ENCODE data around the gene DPP9.
A peak's percentile ranks its signal among the peaks of the same experiment; 100 is the strongest.
"Not testable (repeated sequence)": the region's sequence is repeated elsewhere in the genome, so short reads cannot be mapped to it uniquely, and the experiment has no call there.

Gene DPP9

DNA sequence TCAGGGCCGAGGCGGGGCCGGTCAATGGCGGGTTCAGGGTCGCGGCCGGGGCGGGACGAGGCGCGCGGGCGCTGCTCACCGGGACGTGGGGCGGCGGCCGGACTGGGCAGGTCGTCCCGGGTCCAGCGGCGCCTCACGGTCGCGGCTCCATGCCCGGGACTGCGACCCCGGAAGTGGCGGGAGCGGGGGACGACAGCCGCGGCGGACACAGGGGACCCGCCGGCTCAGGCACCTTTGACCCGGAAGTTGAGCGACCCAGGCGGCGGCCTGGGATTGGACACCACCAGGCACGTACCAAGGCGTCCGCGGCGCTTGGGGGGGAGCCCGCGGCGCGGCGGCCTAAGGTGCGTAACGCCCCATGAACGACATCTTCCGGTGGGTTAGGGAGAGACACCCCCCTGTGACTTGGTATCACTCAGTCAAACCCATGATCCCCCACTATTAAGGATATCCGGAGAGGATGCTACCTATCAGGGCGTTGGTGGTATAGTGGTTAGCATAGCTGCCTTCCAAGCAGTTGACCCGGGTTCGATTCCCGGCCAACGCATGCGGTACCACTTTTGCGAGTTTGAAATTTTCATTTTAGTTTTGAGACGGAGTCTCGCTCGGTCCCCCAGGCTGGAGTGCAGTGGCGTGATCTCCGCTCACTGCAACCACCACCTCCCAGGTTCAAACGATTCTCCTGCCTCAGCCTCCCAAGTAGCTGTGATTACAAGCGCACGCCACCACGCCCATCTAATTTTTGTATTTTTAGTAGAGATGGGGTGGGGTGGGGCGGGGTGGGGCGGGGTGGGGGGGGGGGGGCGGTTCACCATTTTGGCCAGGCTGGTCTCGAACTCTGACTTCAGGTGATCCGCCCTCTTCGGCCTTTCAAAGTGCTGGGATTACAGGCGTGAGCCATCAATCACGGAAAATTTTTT, at the start of gene DPP9:
DPP9 (minus strand) TSS at position 248 of the 920 bp plus-strand sequence. CDS start 3,936 bp downstream, outside the sequence.
- peak; percentile 90 to 100 (median 96) for DNase-seq
- intact Hi-C loops (cut with DNase I): loop anchor here (2.0 kb wide), 1 partner anchor 67 kb away; the partner anchor contains the start of gene FEM1A

DNA sequence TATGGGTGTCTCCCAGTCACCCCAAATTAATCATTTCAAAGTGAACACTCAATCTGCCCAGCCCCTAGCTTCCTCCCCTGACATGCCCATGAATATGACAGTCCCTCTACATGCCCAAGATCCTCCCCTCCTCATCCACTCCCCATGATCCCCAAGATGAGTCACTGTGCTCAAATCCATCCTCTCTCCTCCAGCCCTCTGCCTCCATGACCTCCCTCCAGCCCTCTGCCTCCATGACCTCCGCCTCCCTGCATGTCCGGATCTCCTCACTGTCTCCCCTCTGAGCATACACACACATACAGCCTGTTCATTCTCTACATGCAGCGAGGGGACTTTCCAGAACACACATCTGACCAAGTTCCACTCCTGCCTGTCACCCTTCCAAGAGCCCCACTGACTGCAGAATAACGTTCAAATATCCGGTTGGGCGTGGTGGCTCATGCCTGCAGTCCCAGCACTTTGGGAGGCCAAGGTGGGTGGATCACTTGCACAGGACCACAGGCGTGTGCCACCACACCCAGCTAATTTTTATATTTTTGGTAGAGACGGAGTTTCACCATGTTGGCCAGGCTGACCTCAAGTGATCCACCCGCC, 49.5 kb upstream of the DPP9 start:
- intact Hi-C loops (cut with DNase I): no loop called here
- no peak for DNase-seq

DNA sequence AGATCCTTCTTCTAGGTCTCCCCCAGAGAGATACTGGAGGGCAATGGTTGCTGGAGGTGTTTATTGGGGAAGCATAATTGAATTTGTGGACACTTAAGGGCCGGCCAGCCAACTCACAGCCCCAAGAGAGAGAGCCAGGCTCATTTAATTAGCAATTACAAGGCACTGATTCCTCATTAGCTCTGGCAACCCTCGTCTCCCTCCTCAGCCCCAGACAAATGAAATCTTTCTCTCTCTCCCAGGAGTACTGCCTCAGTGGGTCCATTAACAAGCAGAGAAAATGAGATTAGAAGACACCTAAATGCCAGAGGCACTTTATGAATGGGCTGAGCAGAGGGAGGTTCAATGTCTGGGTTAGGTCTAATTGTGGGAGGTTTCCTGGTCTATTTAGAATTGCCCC, 48.9 kb upstream of the DPP9 start:
- no peak for DNase-seq
- intact Hi-C loops (cut with DNase I): no loop called here

- peak; percentile 67 to 96 (median 86) for DNase-seq
- intact Hi-C loops (cut with DNase I): no loop called here
Observed at GRCh38 chr19:4768934-4769777, 45.5 kb upstream of the DPP9 start.

GRCh38 chr19:4764393-4764660, 40.7 kb upstream of the DPP9 start:
- intact Hi-C loops (cut with DNase I): no loop called here

GRCh38 chr19:4763021-4763420, 39.4 kb upstream of the DPP9 start:
- no peak for DNase-seq
- intact Hi-C loops (cut with DNase I): no loop called here

More at GRCh38 chr19:4764393-4764660, 40.7 kb upstream of the DPP9 start:
- DNase-seq: no peak

DNA sequence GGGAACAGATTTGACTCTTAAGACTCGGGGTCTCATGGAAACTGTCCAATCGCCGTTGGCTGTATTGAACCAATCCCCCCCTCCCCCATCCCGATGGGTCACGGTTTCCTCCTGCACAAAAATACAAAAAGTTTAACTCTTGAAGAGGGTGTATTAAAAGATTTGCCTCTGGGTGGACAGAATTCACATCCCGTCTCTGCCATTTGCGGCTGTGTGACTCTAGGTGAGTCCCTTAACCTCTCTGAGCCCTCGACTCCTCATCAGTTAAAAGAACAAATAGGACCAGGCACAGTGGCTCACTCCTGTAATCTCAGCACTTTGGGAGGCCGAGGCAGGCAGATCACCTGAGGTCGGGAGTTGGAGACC, 36.6 kb upstream of the DPP9 start:
- intact Hi-C loops (cut with DNase I): no loop called here
- DNase-seq: no peak

DNA sequence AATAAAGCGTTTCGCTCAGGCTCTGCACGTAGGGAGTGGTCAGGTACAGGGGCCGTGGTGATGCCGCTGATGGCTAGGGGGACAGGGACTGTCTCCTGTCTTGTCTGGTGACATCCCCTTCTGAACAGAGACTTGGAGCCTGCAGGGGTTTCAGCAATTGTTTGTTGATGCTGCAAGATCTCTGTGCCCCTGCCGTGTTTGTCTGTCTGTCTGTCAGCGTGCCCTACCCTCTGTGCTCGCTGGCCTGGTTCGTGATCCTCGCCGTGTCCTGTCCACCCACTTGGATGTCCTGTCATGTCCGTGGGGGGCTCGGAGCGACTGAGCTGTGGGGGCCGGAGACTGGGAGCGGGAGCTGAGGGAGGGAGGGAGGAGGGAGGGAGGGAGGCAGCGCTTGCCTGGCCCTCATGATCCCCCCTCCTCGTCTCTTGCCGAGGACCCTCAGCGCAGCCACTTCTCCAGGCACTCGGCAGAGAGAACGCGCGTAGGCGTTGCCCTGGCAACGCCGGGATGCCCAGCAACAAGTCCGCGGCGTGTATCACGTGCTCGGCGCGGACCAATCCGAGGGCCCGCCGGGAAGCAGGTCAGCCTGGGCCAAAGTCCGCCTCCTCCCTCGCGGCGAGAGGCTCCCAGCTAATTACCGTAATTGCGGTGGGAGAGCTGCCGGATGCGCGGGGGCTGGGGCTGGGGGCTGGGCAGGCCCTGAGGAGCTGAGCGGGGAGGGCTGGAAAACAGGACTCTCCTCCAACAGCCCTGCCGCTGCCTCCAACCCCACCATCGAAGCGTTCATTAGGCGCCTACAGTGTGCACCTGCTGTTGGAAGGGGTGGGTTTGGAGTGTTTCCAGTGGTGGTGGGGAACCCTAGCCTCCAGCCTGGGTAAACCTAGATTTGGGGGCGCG, 36.0 kb upstream of the DPP9 start:
- intact Hi-C loops (cut with DNase I): no loop called here
- DNase-seq: peak; percentile 86 to 96 (median 92)

GRCh38 chr19:4758659-4759058, 35.0 kb upstream of the DPP9 start:
- intact Hi-C loops (cut with DNase I): no loop called here
- no peak for DNase-seq

GRCh38 chr19:4758082-4758481, 34.4 kb upstream of the DPP9 start:
- DNase-seq: no peak
- intact Hi-C loops (cut with DNase I): no loop called here

DNA sequence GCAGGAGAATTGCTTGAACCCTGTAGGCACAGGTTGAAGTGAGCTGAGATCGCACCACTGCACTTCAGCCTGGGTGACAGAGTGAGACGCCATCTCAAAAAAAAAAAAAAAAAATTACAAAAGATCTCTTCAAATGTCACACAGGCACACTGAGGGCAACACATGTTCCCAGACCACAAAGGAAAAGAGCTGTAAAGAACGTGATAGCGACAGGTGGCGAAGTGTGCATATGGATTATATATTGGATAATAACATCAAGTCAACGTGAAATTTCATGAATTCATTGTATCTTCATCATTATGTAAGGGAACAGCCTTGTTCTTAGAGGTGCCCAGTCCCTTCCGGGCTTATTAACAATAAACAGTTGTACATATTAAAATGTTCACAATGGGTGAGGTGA, 31.8 kb upstream of the DPP9 start:
- intact Hi-C loops (cut with DNase I): no loop called here
- DNase-seq: no peak

- intact Hi-C loops (cut with DNase I): no loop called here
- DNase-seq: no peak
Observed at GRCh38 chr19:4754248-4754647, 30.6 kb upstream of the DPP9 start.

- peak; percentile 24 to 87 (median 68) for DNase-seq
- intact Hi-C loops (cut with DNase I): no loop called here
Observed at GRCh38 chr19:4749870-4750590, 26.4 kb upstream of the DPP9 start.

DNA sequence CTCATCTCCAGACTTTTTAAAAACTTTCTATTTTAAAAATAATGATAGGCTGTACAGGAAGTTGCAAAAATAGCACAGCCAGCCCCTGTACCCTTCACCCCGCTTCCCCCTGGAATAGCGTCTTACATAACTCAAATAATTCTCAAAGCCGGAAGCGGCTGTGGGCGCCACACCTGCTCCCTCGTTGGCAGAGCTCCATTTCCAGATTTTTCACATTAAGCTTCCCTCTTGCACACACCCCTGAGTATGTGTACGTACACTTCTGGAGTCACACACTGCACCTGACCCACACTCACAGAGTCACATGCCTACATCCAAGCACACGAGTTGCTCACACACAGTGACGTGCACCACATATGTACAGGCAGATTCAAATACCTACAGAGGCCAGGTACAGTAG, 24.9 kb upstream of the DPP9 start:
- peak in 39 of 42 donors; percentile 24 to 86 (median 58) for DNase-seq
- intact Hi-C loops (cut with DNase I): no loop called here

GRCh38 chr19:4748185-4748584, 24.5 kb upstream of the DPP9 start:
- intact Hi-C loops (cut with DNase I): no loop called here
- DNase-seq: peak in 1 of 42 donors; percentile 39

GRCh38 chr19:4745986-4746385, 22.3 kb upstream of the DPP9 start:
- no peak for DNase-seq
- intact Hi-C loops (cut with DNase I): no loop called here

GRCh38 chr19:4745175-4745574, 21.5 kb upstream of the DPP9 start:
- DNase-seq; intact Hi-C loops (cut with DNase I): not testable (repeated sequence)
